HG03060 (cell line): ENCODE data around the gene ITPR1.
"Not testable (repeated sequence)": the region's sequence is repeated elsewhere in the genome, so short reads cannot be mapped to it uniquely, and the experiment has no call there.

Source experiments
- ATAC-seq: cut with Tn5 transposase; IDR thresholded peaks from one replicate; pipeline ENCODE4 v1.9.1; 2021; ENCODE audit warnings: low read depth, moderate number of reproducible peaks; ENCODE audit not compliant: unreplicated experiment

The ITPR1 gene

GRCh38 chr3:4751029-4751501 lies 257.9 kb downstream of the ITPR1 start:
- no peak for ATAC-seq

- no peak for ATAC-seq
These were observed 258.5 kb downstream of the ITPR1 start for GRCh38 chr3:4751502-4752101.

- ATAC-seq = no peak
These were observed 259.3 kb downstream of the ITPR1 start for GRCh38 chr3:4752201-4753072.

GRCh38 chr3:4753073-4753691 lies 260.0 kb downstream of the ITPR1 start:
- ATAC-seq = no peak

GRCh38 chr3:4754180-4755086 lies 261.3 kb downstream of the ITPR1 start:
- ATAC-seq = peak; percentile 79

- ATAC-seq = no peak
These were observed 262.4 kb downstream of the ITPR1 start for GRCh38 chr3:4755566-4755965.

GRCh38 chr3:4756057-4756775 lies 263.1 kb downstream of the ITPR1 start:
- no peak for ATAC-seq

- peak; percentile 30 for ATAC-seq
These were observed 263.9 kb downstream of the ITPR1 start for GRCh38 chr3:4756855-4757574.

- no peak for ATAC-seq
These were observed 264.6 kb downstream of the ITPR1 start for GRCh38 chr3:4757575-4758248.

GRCh38 chr3:4758249-4758860 lies 265.2 kb downstream of the ITPR1 start:
- no peak for ATAC-seq

- no peak for ATAC-seq
These were observed 266.0 kb downstream of the ITPR1 start for GRCh38 chr3:4758957-4759656.

- no peak for ATAC-seq
These were observed 266.7 kb downstream of the ITPR1 start for GRCh38 chr3:4759689-4760312.

- ATAC-seq = no peak
These were observed 268.6 kb downstream of the ITPR1 start for GRCh38 chr3:4761759-4762158.

- not testable (repeated sequence) for ATAC-seq
These were observed 269.5 kb downstream of the ITPR1 start for GRCh38 chr3:4762481-4763230.

- ATAC-seq = no peak
These were observed 270.6 kb downstream of the ITPR1 start for GRCh38 chr3:4763604-4764247.

- no peak for ATAC-seq
These were observed 272.1 kb downstream of the ITPR1 start for GRCh38 chr3:4765212-4765611.
